GM18520 (cell line): ENCODE data around the gene TBCK.
"Not testable (repeated sequence)": the region's sequence is repeated elsewhere in the genome, so short reads cannot be mapped to it uniquely, and the experiment has no call there.

ENCODE experiments used
- ATAC-seq: cut with Tn5 transposase; IDR thresholded peaks from one replicate; pipeline ENCODE4 v1.9.1; 2021; ENCODE audit not compliant: unreplicated experiment

TBCK gene

DNA sequence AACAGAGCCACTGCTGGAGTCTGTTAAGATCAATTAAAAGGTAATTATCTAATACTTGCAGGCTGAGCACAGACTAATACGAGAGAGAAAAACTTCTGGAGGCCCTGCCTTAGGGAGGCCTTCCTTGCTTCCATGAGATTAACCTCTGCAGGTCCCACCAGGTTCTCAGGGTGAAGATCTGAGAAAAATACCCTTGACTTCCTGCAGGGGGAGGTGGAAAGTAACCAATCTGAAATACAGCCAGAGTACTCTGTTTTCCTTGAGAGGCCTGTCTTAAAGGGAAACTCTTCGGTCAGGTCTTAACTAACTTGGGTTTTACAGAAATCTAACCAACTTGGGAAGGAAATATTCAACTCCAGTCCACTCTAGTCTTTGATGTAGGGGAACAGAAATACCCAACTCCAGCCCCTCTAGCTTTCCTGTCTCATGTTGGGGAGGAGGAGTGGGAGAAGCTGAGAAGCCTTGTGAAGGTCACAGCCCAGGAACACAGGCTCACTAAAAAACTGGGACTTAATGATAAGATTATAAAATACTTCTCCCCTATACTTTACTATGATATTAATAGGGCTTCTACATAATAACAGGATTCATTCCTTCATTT is 77.1 kb downstream of the TBCK start:
- ATAC-seq, result peak; percentile 84

DNA sequence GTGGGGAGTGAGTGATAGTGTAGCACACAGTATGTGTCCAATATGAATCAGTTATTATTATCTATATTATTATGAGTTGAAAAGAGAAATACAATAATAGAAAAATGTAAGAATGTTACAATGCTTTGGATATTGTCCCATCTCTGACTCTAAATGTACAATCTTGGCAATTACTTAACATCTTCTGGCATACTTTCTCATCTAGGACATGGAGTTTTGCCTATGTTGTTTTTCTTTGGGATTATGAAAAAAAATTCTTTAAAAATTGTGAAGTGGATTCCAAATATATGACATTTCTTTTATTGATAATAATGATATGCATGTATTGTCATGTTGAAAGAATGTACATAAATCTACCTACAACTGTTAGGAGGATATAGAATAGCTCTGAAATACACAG is 84.1 kb downstream of the TBCK start:
- ATAC-seq, result no peak

DNA sequence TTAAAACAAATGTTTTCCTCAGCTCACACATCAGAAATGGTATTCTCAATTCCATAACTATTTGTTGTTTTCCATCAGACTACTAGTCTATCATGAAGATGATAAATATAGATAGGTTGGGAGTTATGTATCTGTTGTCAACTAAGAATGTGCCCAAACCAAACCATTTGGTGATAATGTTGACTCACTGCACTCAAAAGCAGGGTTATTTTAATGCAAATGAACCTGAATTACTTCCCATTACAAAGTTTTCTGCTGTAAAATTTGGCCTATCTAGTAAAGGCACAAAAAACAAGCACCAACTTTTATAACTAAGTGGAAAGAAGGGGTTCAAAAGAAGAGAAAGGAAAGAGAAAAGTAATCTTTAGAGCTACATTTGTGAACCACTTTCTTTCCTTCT is 93.5 kb downstream of the TBCK start:
- no peak for ATAC-seq

DNA sequence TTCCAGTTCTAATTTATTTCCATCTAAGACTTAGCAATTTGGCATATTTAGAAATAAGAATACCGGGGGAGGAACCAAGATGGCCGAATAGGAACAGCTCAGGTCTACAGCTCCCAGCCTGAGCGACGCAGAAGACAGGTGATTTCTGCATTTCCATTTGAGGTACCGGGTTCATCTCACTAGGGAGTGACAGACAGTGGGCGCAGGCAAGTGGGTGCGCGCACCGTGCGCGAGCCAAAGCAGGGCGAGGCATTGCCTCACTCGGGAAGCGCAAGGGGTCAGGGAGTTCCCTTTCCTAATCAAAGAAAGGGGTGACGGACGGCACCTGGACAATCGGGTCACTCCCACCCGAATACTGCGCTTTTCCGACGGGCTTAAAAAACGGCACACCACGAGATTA is 102.7 kb downstream of the TBCK start:
- ATAC-seq, result not testable (repeated sequence)

DNA sequence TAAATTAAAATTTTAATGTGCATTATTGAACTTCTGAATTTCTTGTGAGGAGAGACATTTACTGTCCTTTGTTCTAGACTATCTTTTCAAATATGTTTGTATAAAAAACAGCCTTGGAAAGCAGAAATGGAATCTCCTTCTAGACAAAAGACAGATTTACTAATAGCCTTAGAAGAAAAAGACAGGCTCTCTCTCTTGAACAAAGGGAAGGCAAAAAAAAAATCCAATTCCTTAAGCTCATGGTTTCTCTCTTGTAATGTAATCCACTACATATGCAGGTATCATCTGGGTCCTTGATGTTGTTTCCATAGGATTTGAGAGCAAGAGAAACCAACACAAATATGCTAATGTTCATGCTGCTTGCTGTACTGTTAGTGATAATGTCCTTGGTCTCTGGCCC is 106.0 kb downstream of the TBCK start:
- no peak for ATAC-seq

DNA sequence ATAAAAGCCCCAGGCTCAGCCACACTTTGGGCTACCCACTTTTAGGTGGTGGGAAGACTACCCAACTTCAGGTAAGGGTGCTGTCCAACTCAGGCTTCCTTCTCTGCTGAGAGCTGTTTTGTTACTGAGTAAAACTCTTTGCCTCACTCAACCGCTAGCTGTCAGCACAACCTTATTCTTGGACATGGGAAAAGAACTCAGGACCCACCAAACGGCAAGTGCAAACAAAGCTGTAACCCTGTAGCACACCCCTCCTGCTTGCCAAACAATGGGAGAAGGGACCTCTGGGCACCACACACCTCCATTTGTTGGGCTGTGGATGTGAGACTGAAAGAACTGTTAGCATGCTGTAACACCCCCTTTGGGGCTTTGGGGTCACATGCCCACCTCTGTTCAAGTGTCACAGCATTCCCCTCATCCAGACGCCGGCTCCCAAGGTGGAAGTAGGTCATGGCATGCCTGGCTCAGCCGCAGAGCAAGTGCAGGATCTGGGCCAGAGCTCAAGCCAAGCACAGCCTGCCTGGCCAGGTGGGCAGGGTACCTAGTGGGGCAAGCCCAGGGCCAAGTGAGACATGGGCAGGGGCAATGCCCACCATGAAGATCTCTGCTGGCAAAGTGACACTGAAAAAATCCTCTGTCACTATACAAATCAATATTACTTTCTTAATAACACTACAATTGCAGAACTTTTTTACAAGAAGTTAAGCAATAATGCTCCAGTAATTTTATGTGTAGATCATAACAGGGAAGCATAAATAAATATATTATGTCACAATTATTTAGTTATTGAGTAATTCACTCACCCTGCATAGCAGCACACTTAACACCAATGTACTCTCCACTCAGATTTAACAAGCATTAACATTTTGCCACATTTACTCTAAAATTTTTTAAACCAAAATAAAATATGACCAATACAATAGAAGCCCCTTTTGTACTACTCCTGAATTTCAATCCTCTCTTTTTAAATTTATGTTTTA is 107.2 kb downstream of the TBCK start:
- ATAC-seq, result no peak

DNA sequence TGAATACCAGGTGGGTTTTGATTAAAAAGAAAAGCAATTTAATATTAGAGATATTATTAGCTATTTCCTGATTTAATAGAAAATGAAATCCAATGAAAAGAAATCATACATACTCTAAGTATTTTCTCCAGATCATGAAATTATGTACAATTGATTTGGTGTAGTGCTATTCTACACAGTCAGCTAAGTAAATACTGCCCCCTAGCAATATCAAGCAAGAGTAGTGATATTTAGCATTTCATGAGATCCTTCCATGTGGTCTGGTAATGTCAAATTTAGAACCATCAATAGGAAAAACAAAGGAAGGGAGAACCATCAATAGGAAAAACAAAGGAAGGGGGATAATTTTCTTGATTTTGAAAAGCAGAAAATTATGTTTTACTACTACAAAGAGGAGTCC is 114.6 kb downstream of the TBCK start:
- no peak for ATAC-seq

DNA sequence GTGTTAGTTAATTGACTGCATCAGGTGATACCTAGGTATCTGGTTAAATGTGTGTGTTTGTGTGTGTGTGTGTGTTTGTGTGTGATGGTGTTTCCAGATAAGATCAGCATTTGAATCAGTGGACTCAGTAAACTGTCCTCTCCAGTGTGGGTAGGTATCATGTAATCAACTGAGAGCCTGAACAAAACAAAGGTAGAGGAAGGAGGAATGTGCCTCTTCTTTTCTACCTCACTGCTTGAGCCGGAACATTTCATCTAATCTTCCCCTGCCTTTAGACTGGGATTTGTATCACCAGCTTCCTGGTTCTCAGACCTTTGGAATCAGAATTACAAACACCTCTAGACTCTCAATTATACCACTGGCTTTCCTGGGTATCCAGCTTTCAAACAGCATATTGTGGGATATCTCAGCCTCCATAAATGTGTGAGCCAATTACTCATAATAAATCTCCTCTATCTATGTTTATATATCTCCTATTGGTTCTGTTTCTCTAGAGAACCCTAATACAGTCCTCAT is 120.5 kb downstream of the TBCK start:
- no peak for ATAC-seq

DNA sequence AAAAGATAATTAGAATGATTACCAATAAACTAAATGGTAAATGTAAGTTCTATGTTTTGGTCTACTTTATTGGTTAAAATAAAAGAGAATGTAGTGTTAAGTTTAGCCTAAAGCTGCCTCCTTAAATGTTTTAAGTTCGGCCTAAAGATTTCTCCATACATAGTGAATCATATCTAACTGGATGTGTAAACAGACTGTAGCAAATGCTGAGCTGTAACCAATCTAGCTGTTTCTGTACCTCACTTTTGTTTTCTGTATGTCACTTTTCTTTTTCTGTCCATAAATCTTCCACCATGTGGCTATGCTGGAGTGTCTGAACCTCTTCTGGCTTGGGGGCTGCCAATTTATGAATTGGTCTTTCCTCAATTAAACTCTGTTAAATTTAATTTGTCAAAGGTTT is 121.2 kb downstream of the TBCK start:
- ATAC-seq, result no peak

DNA sequence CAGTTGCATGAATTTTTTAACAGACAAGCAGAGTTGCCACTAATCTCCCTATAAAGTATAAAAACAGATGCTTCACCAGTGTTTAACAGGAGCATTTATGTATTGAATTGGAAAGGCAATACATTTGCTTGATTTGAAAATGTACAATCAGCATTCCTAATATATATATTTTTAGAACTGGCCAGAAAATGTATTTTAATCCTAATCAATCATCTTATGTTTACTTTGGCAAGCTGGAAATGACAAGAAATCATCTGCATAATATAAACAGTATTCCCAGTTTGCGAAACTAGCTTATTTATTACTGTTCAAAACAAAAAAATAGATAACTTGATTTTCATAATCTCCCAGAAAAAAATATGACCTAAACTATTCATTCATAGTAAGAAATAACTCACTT is 123.9 kb downstream of the TBCK start:
- ATAC-seq, result no peak

DNA sequence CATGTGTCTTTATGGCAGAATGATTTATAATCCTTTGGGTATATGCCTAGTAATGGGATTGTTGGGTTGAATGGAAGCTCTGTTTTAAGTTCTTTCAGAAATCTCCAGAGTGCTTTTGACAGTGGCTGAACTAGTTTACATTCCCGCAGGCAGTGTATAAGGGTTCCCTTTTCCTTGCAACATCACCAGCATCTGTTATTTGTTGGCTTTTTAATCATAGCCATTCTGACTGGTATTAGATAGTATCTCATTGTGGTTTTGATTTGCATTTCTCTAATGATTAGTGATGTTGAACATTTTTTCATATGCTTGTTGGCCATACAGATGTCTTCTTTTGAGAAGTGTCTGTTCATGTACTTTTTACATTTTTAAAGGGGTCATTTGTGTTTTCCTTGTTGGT is 129.8 kb downstream of the TBCK start:
- ATAC-seq, result no peak

DNA sequence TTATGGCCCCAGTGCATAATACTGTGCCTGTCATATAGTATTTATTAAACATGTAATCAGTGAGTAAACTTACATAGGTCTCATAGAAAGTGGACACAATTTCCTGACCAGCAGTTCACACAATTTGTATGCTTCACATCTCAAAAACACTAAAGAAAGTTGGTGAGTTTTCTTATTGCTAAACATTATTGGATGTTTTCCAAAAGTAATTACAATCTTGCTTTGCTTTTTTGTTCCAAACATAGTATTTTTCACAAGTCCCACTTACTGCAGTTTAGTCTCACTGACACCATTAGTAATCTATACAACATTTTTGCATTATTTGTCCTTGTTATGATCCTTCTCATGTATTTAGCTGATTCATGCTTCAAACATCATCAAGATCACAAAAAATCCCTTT is 132.5 kb downstream of the TBCK start:
- no peak for ATAC-seq

DNA sequence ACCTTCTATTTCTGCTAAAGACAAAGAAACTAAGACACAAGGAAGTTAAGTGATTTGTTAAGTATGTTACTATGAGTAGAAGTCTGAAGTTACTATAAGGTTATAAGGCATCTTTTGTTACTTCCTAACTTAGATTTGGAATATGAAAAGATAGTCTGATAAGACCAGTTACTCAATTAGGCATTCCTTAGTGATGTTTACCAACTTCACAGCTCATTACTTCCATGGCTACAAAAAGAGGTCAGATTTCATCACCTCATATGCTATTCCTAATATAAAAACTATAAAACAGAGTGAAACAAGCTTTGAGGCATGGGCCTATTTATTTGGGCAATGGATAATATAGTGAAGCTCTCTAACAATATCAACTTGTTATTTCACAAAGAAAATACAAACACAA is 143.1 kb downstream of the TBCK start:
- ATAC-seq, result no peak

DNA sequence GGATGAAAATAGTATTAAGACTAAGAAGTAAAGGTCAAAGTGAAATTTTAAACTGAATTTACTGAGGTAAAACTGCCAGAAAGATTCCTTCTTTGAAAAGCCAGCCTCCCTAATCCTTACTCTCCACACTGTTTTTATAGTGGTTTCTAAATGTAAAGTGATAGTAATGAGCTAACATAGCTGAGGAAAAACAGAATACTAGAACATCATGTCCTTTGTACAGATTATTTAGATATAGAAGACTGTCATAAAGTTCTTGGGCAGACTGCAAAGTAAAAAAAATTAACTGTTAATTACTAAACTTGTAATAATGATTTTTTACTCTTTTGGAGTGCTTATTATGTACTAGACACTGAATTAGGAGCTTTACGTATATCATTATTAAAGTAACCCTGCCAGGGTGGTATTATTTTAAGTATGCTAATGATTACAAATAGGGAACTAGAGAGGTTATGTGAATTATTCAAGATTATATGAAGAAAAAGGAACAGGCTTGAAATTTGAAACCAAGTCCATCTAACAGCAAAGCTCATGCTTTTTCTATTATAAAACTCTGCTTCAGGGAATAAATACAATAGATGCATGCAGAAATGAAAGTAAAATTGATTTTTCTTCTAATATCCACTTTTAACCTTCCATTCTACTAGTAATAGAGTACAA is 150.5 kb downstream of the TBCK start:
- no peak for ATAC-seq

DNA sequence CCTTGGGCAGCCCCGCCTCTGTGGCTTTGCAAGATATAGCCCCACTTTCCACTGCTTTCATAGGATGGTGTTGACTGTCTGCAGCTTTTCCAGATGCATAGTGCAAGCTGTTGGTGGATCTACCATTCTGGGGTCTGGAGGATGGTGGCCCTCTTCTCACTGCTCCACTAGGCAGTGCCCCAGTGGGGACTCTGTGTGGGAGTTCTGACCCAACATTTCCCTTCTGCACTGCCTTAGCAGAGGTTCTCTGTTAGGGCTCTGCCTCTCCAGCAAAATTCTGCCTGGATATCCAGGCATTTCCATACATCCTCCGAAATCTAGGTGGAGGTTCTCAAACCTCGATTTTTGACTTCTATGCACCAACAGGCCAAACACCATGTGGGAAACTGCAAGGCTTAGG is 153.7 kb downstream of the TBCK start:
- no peak for ATAC-seq

DNA sequence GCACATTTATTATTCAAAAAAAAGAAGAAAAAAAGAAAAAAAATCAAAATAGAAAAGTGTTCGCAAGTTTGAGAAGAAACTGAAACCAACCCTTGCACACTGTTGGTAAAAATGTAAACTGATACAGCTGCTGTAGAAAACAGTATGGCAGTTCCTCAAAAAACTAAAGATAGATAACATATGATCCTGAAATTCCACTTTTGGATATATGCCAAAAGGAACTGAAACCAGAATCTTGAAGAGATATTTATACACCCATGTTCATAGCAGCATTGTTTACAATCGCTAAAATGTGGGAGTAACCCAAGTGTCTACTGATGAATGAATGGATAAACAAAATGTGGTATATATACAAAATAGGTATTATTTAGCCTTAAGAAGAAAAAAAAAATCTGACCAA is 155.4 kb downstream of the TBCK start:
- no peak for ATAC-seq

DNA sequence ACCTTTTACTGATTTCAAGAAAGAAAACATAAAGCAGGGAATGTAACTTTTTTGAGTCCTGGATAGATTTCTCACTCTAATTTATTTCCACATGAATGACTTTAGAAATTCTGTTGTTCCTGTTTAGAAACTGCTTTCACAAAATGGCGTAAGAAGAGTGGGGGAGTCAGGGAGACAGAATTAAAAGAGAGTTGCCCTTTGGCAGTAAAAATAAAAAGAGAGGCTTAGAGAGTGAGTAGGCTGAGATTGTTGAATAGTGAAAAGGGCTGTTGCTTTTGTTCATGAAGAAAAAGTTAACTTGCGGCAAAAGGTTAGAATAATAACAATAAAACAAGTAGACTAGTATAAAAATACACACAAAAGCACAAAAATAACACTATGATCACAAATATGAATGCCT is 166.1 kb downstream of the TBCK start:
- ATAC-seq, result no peak

DNA sequence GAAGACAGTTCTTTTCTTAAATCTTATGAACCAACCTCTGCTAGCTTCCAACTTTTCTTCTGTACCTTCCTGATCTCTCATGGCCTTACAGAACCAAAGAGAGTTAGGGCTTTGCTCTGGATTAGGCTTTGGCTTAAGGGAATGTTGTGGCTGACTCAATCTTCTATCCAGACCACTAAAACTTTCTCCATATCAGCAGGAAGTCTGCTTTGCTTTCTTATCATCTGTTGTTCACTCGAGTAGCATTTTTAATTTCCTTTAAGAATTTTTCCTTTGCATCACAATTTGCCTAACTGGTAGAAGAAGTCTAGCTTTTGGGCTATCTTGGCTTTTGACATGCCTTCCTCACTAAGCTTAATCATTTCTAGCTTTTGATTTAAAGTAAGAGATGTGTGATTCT is 167.0 kb downstream of the TBCK start:
- ATAC-seq, result no peak

DNA sequence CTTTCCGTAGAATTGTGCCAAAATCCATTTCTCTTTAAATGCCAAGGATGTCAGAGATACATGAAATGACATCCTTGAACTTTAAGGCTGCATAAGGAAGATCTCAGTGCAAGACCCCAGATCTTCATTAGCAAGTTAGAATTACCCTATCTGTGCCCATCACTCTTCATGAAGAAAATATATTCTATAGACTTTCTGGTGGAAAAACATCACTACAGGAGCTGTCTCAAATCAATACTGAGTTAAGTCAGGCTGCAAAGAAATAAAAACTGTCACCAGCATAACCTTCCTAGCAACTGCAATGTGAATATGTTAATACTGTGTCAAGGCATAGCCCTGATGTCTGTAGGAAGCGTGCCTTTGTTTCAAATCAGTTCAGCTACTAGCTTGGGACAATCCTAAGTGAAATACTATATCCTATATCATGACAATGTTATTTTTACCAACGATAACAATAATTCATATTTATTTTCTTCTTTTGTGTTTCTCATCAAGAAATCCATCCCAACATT is 173.3 kb downstream of the TBCK start:
- ATAC-seq, result no peak

DNA sequence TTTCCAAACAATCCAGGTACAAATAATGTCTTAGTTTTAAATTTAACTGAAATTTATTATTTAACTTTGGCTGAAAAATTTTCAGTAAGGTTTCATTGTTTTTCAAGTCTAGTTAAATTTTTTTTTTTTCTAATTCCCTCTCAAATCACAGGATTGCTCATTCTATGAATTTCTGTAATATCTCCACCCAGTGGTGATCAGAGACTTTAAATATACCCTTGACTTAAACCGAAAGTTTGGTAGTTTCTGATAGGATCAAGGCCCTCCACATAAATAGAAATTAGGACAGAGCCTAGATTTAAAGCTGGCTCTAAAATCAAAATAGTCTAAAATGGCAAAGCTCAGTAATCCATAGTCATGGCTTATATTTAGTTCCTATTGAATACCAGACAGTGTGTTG is 175.4 kb downstream of the TBCK start:
- ATAC-seq, result no peak

DNA sequence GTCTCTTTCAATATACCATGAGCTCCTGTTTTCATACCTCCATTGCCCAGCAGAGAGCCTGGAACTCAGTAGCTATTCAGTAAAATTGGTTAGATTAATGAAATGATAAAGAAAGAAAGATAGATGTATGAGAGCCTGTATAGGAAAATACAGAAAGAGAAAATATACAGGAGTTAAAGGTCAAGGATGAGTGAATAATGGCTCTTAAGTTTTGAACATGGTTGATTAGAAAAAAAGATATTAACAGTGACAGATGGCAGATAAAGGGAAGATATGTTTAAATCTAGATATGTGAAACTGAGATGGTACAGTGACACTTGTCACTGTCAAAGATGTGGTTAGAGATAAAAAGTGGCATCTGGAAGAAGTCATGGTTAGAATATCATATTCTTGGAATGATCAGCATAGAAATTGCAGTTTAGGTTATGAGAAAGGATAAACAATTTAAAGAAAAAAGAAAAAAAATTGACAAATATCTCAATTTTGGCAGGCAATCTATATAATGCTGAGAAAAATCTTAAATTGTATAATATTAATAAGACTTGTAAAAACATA is 179.2 kb downstream of the TBCK start:
- no peak for ATAC-seq
